OCI-LY3 (cell line): Measurements from ENCODE around the gene ISLR.

Source experiments
- CTCF ChIP-seq: fragments of 200-600, 300-600 bp; sonication (generic); IDR thresholded peaks from 2 replicates; pipeline ENCODE4 v1.5.1; 2014; ENCODE audit warnings: antibody characterized with exemption, low read length, low read depth
- EZH2phosphoT487 ChIP-seq: fragments of 200-600 bp; shearing (Covaris generic); IDR thresholded peaks from 2 replicates; pipeline ENCODE4 v1.6.1; 2018; ENCODE audit warnings: antibody characterized with exemption, mixed run types, low read depth

- no peak for TF ChIP-seq CTCF
- TF ChIP-seq EZH2phosphoT487: no peak
These were observed 19.2 kb downstream of the ISLR start for GRCh38 chr15:74192751-74193150.
